ENCODE results near the gene TP53I13. TPM values are rescaled to one million over a fixed set of nuclear protein-coding genes. Genes with fewer than 3 reads are reported as not detected.

The TP53I13 gene
- total and polyA plus RNA-seq, 2 of the 13 experiments (the other 11 are each of a cell fraction or from before 2014, with no cell fraction given) = 16.9 to 25.7 TPM

DNA sequence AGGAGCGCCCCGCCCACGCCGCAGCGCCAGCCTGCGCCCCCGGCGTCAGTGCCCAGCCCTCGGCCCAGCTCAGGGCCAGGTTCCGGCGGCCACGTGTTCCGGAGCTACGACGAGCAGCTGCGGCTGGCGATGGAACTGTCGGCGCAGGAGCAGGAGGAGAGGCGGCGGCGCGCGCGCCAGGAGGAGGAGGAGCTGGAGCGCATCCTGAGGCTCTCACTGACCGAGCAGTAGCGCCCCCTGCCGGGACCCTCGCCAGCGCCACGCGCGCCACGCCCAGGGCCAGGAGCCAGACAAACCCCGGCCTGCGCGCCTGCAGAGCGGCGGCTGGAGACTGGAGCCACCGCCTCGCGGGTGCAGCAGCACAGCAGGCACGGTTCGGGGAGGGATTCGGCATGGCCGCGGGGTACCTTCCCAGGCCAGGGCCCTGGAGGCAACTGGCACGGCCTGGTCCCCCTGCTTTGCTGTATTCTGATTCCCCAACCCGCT lies 44.9 kb downstream of the TP53I13 start (continued):
- TF ChIP-seq MYNN (CRISPR knock-in tag; IDR thresholded peaks at IDR 0.05; ENCODE audit: low read depth) = no peak
- no peak for TF ChIP-seq ZNF10 (CRISPR knock-in tag; IDR thresholded peaks at IDR 0.05; ENCODE audit: borderline replicate concordance, low read depth)
- 0 out of 2 replicates have a peak, but pooled peaks have one; percentile 43 for TF ChIP-seq ZNF543 (CRISPR knock-in tag; IDR thresholded peaks at IDR 0.05)
- no peak for TF ChIP-seq DMTF1 (CRISPR knock-in tag; IDR thresholded peaks at IDR 0.05)
- TF ChIP-seq SRSF1 (optimal IDR thresholded peaks at IDR 0.05; ENCODE audit: low read depth, low read length) = no peak
- TF ChIP-seq TCF12 (IDR thresholded peaks at IDR 0.05) = no peak
- TF ChIP-seq TCF12 (CRISPR knock-in tag; IDR thresholded peaks at IDR 0.05) = no peak
- no peak for TF ChIP-seq ZNF605 (CRISPR knock-in tag; IDR thresholded peaks at IDR 0.05)
- no peak for TF ChIP-seq ZNF737 (CRISPR knock-in tag; IDR thresholded peaks at IDR 0.05; ENCODE audit: borderline replicate concordance)
- TF ChIP-seq SAFB2 (CRISPR knock-in tag; IDR thresholded peaks at IDR 0.05; ENCODE audit: borderline replicate concordance, low read depth) = peak; percentile 94; the same call in 1 of the 2 replicates
- TF ChIP-seq, protein P1, sequence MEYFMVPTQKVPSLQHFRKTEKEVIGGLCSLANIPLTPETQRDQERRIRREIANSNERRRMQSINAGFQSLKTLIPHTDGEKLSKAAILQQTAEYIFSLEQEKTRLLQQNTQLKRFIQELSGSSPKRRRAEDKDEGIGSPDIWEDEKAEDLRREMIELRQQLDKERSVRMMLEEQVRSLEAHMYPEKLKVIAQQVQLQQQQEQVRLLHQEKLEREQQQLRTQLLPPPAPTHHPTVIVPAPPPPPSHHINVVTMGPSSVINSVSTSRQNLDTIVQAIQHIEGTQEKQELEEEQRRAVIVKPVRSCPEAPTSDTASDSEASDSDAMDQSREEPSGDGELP (IDR thresholded peaks at IDR 0.05; ENCODE audit: borderline replicate concordance, low read depth) = peak; percentile 42; the same call in 1 of the 2 replicates
- TF ChIP-seq RBM39 (IDR thresholded peaks at IDR 0.05; ENCODE audit: low read depth, low read length, poor library complexity, severe bottlenecking) = peak; percentile 54
- TF ChIP-seq THAP11 (CRISPR knock-in tag; IDR thresholded peaks at IDR 0.05) = peak; percentile 60; the same call in 1 of the 2 replicates
- no peak for TF ChIP-seq U2AF2 (IDR thresholded peaks at IDR 0.05; ENCODE audit: low read depth, low read length)
- TF ChIP-seq, protein P2, sequence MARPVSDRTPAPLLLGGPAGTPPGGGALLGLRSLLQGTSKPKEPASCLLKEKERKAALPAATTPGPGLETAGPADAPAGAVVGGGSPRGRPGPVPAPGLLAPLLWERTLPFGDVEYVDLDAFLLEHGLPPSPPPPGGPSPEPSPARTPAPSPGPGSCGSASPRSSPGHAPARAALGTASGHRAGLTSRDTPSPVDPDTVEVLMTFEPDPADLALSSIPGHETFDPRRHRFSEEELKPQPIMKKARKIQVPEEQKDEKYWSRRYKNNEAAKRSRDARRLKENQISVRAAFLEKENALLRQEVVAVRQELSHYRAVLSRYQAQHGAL (CRISPR knock-in tag; IDR thresholded peaks at IDR 0.05; ENCODE audit: not compliant biosample characterization) = no peak
- TF ChIP-seq, protein P3, sequence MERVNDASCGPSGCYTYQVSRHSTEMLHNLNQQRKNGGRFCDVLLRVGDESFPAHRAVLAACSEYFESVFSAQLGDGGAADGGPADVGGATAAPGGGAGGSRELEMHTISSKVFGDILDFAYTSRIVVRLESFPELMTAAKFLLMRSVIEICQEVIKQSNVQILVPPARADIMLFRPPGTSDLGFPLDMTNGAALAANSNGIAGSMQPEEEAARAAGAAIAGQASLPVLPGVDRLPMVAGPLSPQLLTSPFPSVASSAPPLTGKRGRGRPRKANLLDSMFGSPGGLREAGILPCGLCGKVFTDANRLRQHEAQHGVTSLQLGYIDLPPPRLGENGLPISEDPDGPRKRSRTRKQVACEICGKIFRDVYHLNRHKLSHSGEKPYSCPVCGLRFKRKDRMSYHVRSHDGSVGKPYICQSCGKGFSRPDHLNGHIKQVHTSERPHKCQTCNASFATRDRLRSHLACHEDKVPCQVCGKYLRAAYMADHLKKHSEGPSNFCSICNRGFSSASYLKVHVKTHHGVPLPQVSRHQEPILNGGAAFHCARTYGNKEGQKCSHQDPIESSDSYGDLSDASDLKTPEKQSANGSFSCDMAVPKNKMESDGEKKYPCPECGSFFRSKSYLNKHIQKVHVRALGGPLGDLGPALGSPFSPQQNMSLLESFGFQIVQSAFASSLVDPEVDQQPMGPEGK (CRISPR knock-in tag; IDR thresholded peaks at IDR 0.05) = peak; percentile 45; the same call in 1 of the 2 replicates
- no peak for TF ChIP-seq ZNF674 (CRISPR knock-in tag; IDR thresholded peaks at IDR 0.05; ENCODE audit: low read depth)
- no peak for TF ChIP-seq FOXO1 (CRISPR knock-in tag; IDR thresholded peaks at IDR 0.05)
- TF ChIP-seq, protein P4, sequence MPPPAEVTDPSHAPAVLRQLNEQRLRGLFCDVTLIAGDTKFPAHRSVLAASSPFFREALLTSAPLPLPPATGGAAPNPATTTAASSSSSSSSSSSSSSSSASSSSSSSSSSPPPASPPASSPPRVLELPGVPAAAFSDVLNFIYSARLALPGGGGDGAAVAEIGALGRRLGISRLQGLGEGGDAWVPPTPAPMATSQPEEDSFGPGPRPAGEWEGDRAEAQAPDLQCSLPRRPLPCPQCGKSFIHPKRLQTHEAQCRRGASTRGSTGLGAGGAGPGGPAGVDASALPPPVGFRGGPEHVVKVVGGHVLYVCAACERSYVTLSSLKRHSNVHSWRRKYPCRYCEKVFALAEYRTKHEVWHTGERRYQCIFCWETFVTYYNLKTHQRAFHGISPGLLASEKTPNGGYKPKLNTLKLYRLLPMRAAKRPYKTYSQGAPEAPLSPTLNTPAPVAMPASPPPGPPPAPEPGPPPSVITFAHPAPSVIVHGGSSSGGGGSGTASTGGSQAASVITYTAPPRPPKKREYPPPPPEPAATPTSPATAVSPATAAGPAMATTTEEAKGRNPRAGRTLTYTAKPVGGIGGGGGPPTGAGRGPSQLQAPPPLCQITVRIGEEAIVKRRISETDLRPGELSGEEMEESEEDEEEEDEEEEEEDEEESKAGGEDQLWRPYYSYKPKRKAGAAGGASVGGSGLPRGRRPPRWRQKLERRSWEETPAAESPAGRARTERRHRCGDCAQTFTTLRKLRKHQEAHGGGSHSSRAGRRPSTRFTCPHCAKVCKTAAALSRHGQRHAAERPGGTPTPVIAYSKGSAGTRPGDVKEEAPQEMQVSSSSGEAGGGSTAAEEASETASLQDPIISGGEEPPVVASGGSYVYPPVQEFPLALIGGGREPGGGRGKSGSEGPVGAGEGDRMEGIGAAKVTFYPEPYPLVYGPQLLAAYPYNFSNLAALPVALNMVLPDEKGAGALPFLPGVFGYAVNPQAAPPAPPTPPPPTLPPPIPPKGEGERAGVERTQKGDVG (CRISPR knock-in tag; IDR thresholded peaks at IDR 0.05; ENCODE audit: borderline replicate concordance) = no peak
- no peak for TF ChIP-seq NR3C1 (CRISPR knock-in tag; IDR thresholded peaks at IDR 0.05)
- no peak for TF ChIP-seq MTF2 (CRISPR knock-in tag; IDR thresholded peaks at IDR 0.05; ENCODE audit: borderline replicate concordance)

Measured in HepG2 (cell line).